Measurements from ENCODE around the gene METRNL.
A peak's percentile ranks its signal among the peaks of the same experiment; 100 is the strongest.
"Not testable (repeated sequence)": the region's sequence is repeated elsewhere in the genome, so short reads cannot be mapped to it uniquely, and the experiment has no call there.

Gene METRNL

DNA sequence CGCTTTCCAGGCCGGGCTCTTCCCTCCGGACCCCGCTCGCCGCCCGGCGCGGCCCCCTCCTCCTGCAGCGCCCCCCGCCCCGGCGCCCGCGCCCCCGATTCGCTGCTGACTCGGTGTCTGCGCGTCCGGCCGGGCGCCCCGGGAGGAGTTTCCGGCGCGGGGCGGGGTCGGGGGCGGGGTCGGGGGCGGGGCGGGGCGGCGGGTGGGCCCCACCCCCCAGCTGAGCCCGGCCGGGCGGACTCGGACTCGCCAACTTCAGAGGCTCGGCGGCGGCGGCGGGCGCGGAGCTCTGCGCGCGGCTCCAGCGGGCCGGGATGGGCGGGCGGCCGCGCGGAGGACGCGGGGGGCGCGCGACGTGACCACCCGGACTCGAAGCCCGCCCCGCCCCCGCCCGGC lies at the start of gene METRNL:
Gene METRNL, plus strand, starts transcription at position 258 of the 396 bp plus-strand sequence. CDS start 207 bp downstream, outside the sequence.
- no peak for DNase-seq (ENCODE audit: low read depth)

DNA sequence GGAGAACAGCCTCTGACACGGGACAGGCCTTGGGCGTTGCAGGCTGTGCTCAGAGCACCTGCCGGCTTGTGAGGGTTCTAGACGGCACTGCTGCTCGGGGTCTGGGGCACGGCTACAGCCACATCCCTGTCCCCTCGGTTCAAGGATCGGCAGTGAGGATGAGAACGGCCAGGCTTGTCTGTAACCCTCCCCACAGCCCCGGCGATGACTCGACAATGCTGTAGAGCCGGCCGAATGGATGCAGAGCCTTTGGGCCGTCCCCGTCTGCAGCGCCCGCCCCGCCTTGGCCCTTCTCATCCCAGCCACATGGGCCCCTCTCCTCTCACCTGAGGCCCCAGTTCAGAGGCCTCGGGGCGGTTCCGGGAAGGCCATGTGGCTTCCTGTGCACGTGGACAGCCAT lies 49.0 kb upstream of the METRNL start:
- no peak for DNase-seq (ENCODE audit: low read depth)

GRCh38 chr17:83031321-83031945 lies 48.0 kb upstream of the METRNL start:
- DNase-seq (ENCODE audit: low read depth) = no peak

DNA sequence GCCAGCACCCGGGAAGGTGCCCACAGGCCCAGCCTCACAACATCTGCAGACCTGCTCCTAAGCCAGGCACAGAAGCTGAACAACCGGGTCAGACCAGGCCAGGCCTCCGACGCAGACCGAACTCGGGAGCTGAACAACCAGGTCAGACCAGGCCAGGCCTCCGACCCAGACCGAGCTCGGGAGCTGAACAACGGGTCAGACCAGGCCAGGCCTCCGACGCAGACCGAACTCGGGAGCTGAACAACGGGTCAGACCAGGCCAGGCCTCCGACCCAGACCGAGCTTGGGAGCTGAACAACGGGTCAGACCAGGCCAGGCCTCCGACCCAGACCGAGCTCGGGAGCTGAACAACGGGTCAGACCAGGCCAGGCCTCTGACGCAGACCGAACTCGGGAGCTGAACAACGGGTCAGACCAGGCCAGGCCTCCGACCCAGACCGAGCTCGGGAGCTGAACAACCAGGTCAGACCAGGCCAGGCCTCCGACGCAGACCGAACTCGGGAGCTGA lies 47.4 kb upstream of the METRNL start:
- DNase-seq (ENCODE audit: low read depth) = not testable (repeated sequence)

- no peak for DNase-seq (ENCODE audit: low read depth)
Observed at GRCh38 chr17:83032781-83033180, 46.6 kb upstream of the METRNL start.

DNA sequence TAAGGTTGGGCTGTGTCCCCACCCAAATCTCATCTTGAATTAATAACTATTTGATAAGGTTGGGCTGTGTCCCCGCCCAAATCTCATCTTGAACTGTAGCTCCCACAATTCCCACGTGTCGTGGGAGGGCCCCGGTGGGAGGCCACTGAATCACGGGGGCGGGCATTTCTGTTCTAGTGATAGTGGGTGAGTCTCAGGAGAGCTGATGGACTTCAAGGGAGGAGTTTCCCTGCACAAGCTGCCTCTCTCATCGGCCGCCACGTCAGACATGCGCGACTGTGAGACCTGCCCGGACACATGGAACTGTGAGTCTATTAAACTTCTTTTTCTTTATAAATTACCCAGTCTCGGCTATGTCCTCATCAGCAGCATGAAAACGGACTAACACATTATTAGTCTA lies 44.9 kb upstream of the METRNL start:
- no peak for DNase-seq (ENCODE audit: low read depth)

GRCh38 chr17:83035722-83036121 lies 43.7 kb upstream of the METRNL start:
- DNase-seq (ENCODE audit: low read depth) = no peak

GRCh38 chr17:83036193-83036592 lies 43.2 kb upstream of the METRNL start:
- DNase-seq (ENCODE audit: low read depth) = no peak

DNA sequence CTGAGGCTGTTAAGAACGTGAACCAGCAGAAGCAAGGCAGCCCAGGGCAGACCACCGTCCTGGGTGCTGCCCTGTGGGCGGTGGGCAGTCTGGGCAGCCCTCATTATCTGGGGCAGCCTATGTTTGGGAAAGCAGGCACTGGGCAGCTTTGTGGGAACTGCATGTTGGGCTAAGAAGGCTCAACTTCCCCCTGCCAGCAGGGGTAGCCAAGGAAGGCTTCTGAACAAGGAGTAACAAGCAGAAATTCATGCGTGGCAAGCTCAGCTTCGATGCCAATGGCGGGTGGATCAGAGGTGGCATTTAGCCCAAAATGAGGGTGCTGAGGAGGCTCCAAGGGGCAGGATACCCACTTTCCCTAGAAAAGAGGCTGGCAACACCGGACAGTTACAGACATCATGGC lies 42.7 kb upstream of the METRNL start:
- no peak for DNase-seq (ENCODE audit: low read depth)

GRCh38 chr17:83037084-83037873 lies 42.1 kb upstream of the METRNL start:
- no peak for DNase-seq (ENCODE audit: low read depth)

- no peak for DNase-seq (ENCODE audit: low read depth)
Observed at GRCh38 chr17:83037874-83038165, 41.6 kb upstream of the METRNL start.

- not testable (repeated sequence) for DNase-seq (ENCODE audit: low read depth)
Observed at GRCh38 chr17:83038983-83039382, 40.4 kb upstream of the METRNL start.

DNA sequence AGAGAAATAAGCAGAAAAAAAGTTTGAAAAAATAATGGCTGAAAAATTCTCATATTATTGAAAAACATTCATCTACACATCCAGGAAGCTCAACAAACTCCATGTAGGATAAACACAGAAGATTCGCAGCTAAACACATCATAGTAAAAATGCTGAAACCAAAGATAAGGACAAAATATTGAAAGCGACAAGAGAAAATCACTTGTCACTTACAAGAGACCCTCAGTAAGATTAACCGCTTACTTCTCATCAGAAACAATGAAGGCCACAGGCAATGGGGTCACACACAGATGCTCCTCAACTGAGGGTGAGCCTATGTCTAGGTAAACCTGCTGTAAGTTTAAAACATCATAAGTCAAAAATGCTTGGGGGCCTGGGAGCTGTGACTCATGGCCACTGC lies 38.1 kb upstream of the METRNL start:
- DNase-seq (ENCODE audit: low read depth) = no peak

DNA sequence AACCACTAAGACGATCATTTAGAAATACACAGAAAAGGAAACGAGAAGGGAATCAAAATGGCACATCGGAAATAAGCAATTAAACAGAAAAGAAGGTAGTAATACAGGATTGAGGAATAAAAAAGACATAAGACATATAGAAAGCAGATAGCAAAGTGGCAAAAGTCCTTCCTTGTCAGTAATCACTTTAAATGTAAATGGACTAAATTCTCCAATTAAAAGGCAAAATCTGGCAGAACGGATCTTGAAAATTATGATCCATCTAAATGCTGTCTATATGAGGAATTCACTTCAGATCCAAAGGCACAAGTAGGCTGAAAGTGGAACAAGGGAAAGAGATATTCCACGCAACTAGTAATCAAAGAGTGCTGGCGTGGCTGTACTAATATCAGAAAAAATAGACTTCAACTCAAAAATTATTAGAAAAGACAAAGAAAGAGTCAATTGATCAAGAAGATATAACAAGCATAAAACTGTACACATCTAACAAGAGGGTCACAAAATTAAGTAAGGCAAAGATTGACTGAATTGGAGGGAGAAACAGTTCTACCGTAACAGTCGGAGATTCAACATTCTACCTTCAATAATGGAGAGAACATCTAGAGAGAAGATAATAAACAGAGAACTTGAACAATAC lies 36.8 kb upstream of the METRNL start:
- no peak for DNase-seq (ENCODE audit: low read depth)

GRCh38 chr17:83044479-83044878 lies 34.9 kb upstream of the METRNL start:
- DNase-seq (ENCODE audit: low read depth) = not testable (repeated sequence)

DNA sequence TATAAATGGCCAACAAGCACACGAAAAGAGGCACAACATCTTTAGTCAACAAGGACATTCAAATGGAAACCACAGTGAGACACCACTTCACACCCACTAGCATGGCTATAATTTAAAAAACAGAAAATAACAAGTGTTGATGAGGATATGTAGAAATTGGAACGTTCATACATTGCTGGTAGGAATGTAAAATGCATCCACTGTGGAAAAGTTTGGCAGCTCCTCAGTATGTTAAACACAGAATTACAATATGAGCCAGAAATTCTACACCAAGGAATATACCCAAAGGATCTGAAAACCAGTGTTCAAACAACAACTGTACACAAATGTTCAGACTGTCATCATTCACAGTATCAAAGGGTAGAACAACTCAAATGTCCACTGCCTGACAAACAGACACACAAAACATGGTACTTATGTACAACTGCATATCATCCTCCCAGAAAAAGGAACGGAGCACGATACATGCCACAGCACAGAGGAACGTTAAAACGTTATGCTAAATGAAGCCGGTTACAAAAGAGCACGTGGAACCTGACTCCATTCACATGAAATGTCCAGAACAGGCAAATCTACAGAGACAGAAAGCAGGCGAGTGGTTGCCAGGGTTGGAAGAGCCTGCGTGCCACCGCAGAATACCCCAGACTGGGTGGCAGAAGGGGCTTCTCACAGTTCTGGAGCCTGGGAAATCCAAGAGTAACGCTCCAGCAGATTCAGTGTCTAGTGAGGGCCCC lies 32.8 kb upstream of the METRNL start:
- no peak for DNase-seq (ENCODE audit: low read depth)

DNA sequence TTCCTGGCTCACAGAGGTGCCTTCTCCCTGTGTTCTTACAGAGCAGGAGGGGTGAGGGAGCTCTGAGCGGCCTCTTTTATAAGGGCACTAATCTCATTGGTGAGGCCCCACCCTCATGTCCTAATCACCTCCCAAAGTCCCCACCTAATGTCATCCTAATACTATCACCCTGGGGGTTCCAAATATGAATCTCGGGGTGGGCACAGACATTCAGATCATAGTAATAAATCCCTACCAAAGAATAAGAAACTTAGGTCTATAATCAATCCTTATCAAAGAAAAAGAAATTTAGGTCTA lies 32.3 kb upstream of the METRNL start:
- DNase-seq (ENCODE audit: low read depth) = no peak

GRCh38 chr17:83047818-83048475 lies 31.5 kb upstream of the METRNL start:
- not testable (repeated sequence) for DNase-seq (ENCODE audit: low read depth)

DNA sequence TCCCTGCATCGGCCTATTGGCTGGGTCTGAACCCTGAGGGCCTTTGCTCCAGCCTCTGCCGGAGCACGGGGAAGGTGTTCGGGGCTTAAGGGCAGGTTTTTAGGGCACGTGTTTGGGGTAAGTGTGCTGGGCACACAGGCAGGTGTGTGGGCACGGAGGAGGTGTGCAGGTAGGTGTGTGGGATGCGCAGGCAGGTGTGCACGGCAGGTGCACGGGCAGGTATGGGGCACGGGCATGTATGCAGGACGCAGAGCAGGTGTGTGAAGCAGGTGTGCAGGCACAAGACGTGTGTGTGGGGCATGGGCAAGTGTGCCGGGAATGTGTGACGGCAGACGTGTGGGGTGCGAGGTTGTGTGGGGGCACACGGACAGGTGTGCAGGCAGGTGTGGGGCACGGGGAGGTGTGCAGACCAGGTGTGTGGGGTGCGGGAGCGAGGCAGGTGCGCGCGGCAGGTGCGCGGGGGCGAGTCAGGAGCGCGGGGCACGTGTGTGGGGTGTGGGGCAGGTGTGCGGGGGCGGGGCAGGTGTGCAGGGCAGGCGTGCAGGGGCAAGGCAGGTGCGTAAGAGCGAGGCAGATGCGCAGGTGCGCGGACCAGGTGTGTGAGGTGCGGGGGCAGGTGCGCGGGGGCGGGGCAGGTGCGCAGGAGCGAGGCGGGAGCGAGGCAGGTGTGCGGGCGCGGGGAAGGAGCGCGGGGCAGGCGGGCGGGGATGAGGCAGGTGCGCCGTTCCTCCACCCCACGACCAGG lies 28.6 kb upstream of the METRNL start:
- no peak for DNase-seq (ENCODE audit: low read depth)

DNA sequence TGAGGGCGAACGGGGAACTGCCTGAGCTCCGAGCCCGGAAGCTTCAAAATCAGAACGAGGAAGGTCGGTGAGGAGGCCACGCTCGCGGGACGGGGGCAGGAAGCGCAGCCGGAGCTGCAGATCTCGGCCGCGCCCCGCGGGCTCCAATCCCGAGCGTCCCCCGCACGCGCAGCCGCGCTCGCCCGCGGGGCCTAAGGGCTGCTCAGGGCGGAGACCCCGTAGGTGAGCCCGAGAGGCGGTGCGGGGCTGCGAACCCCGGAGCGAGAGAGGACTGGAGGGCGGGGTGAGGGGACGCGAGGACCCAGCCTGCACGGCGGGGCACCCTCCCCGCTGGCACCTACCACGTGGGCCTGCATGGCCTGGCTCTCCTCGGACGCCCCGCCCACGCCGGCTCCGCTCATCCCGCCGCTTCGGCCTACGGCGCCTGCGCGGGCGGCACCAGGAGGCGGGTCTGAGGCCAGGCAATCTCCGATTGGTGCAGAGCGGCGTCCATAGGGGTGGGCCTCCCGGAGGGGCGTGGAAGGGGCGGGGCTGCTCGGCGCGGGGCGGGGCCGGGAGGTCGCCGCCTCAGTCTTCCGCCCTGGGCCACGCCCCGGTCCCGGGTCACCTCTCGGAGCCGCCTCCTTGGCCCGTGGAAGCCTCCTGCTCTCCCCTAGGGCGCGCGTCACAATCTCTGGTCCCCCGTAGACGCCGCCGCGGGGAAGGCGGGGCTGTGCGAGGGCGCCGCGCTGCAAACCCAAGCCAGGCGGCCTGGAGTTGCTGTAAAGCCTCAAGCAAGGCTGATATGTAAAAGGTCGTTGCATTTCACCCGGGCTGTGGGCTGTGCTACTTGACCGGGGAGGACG lies 27.8 kb upstream of the METRNL start:
- peak; percentile 96 for DNase-seq (ENCODE audit: low read depth)

GRCh38 chr17:83052241-83052564 lies 27.2 kb upstream of the METRNL start:
- no peak for DNase-seq (ENCODE audit: low read depth)

Data from GM04504 (cell line).